ENCODE results near the gene SMARCAL1.

DNA sequence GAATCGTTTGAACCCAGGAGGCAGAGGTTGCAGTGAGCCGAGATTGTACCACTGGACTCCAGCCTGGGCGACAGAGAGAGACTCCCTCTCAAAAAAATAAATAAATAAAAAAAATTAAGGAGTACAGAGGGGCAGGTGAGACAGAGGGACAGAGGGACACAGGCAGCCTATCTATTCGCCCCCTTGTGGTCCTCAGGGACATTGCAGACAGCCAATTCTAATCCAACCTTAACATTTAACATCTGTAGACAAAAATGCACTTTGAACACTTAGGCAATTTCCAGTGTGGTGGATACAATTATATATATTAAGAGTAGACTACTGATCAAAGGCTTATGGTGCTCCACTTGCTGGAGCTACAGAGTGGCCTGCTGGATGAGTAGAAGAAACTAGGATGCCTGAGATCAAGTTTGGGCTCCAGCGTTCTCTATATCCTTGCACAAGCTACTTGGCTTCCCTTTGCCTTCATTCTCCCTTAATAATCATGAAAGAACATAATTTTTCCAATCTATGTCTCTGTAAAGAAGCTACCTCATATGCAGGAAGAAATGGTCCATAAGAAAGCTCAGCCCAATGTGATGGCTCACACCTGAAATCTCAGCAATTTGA is 8.2 kb upstream of the SMARCAL1 start:
- TF ChIP-seq, protein P1, sequence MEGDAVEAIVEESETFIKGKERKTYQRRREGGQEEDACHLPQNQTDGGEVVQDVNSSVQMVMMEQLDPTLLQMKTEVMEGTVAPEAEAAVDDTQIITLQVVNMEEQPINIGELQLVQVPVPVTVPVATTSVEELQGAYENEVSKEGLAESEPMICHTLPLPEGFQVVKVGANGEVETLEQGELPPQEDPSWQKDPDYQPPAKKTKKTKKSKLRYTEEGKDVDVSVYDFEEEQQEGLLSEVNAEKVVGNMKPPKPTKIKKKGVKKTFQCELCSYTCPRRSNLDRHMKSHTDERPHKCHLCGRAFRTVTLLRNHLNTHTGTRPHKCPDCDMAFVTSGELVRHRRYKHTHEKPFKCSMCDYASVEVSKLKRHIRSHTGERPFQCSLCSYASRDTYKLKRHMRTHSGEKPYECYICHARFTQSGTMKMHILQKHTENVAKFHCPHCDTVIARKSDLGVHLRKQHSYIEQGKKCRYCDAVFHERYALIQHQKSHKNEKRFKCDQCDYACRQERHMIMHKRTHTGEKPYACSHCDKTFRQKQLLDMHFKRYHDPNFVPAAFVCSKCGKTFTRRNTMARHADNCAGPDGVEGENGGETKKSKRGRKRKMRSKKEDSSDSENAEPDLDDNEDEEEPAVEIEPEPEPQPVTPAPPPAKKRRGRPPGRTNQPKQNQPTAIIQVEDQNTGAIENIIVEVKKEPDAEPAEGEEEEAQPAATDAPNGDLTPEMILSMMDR (IDR thresholded peaks at IDR 0.05; ENCODE audit: insufficient read depth, low read depth, low read length), result peak; percentile 86
- no peak for TF ChIP-seq EZH2 (IDR thresholded peaks at IDR 0.05; ENCODE audit: insufficient read depth, low read length)

All from astrocyte (in vitro differentiated cells and primary cell).